Progenitor cell of endocrine pancreas (in vitro differentiated cells): ENCODE measurements around the gene MTIF3. TPM values are rescaled to one million over a fixed set of nuclear protein-coding genes. Genes with fewer than 3 reads are reported as not detected.

Experiments used
- DNase-seq: peaks from one replicate; pipeline ENCODE4 v3.0.0; 2021; ENCODE audit warnings: low spot score; ENCODE audit not compliant: unreplicated experiment
- H3K27ac Mint-ChIP-seq: 2 replicates; pipeline ENCODE4 v1.8.0; 2021; ENCODE audit warnings: mild to moderate bottlenecking, moderate library complexity, mixed read lengths
- H3K27me3 Mint-ChIP-seq: 2 replicates; pipeline ENCODE4 v1.8.0; 2021; ENCODE audit warnings: mixed read lengths
- H3K36me3 Mint-ChIP-seq: 2 replicates; pipeline ENCODE4 v1.8.0; 2022; ENCODE audit warnings: mixed read lengths; ENCODE audit not compliant: insufficient read depth
- H3K4me1 Mint-ChIP-seq: 2 replicates; pipeline ENCODE4 v1.8.0; 2021; ENCODE audit warnings: low read depth, mixed read lengths
- H3K4me3 Mint-ChIP-seq: 2 replicates; pipeline ENCODE4 v1.8.0; 2021; ENCODE audit warnings: low read depth, mild to moderate bottlenecking, moderate library complexity, mixed read lengths
- H3K9me3 Mint-ChIP-seq: 2 replicates; pipeline ENCODE4 v1.8.0; 2021; ENCODE audit warnings: low read depth, mixed read lengths
- total RNA-seq: library from RNA; stranded (reverse); gene quantifications from 2 replicates; pipeline ENCODE4 v1.2.1, GENCODE V29; 2021
- TF ChIP-seq, protein P1 (sequence below): fragments of 200-600 bp; sonication (generic); IDR thresholded peaks from one replicate; pipeline ENCODE4 v1.5.0; 2021; ENCODE audit warnings: antibody characterized with exemption, mild to moderate bottlenecking; ENCODE audit not compliant: unreplicated experiment

The MTIF3 gene
- total RNA-seq, 1 donor from 2014 or later: 54.4 TPM

DNA sequence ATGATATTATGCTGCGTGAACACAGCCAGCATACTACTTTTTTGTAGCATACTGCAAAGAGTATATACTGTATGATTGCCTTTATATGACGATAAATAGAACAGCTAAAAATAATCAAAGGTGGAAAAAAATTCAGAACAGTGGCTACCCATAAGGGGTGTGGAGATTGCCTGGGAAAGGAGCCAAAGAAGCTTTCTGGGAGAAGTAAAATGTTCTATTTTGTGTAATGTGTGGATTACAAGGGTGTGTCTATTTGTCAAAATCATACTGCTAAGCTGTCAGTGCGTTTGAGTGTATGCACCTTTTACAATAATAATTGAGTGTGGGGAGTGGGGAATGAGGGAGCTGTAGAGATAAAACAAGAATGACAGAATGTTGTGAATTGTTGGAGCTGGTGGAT, 45.2 kb upstream of the MTIF3 start:
- Mint-ChIP-seq H3K4me1 (peaks cover 7% of the 10 kb centered on the region), H3K9me3 (no peaks in the 10 kb centered on the region), H3K36me3 (no peaks in the 10 kb centered on the region), H3K27me3 (no peaks in the 10 kb centered on the region), H3K4me3 (no peak overlapping the region), H3K27ac (no peak overlapping the region)
- TF ChIP-seq, protein P1, sequence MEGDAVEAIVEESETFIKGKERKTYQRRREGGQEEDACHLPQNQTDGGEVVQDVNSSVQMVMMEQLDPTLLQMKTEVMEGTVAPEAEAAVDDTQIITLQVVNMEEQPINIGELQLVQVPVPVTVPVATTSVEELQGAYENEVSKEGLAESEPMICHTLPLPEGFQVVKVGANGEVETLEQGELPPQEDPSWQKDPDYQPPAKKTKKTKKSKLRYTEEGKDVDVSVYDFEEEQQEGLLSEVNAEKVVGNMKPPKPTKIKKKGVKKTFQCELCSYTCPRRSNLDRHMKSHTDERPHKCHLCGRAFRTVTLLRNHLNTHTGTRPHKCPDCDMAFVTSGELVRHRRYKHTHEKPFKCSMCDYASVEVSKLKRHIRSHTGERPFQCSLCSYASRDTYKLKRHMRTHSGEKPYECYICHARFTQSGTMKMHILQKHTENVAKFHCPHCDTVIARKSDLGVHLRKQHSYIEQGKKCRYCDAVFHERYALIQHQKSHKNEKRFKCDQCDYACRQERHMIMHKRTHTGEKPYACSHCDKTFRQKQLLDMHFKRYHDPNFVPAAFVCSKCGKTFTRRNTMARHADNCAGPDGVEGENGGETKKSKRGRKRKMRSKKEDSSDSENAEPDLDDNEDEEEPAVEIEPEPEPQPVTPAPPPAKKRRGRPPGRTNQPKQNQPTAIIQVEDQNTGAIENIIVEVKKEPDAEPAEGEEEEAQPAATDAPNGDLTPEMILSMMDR: no peak
- no peak for DNase-seq

- H3K4me3 Mint-ChIP-seq: no peak overlapping the region
- H3K36me3 Mint-ChIP-seq: no peaks in the 10 kb centered on the region
- no peaks in the 10 kb centered on the region for H3K27me3 Mint-ChIP-seq
- H3K4me1 Mint-ChIP-seq: peaks cover 2% of the 10 kb centered on the region
- no peaks in the 10 kb centered on the region for H3K9me3 Mint-ChIP-seq
- TF ChIP-seq, protein P1: no peak
- DNase-seq: no peak
- no peak overlapping the region for H3K27ac Mint-ChIP-seq
Measured at GRCh38 chr13:27493981-27494380, 43.6 kb upstream of the MTIF3 start.

DNA sequence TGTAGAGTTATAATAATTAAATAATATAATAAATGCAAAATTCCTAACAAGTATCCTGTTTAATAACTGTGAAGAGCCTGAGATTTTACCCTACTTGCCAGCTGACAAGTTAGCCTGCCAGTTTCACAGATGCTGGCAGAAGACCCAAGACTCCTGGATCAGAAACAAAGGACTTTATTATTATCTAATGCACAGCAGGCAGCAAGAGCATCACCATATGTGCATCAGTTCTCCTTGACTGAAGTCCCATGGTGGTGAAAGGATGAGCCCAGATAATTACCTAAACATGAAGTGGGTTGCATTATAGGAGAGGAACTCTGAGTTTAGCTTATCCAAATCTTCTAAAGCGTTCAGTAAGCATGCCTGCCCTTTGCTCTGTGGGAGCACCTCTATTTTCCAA, 39.1 kb upstream of the MTIF3 start:
- H3K4me1 Mint-ChIP-seq: no peaks in the 10 kb centered on the region
- TF ChIP-seq, protein P1: no peak
- H3K9me3 Mint-ChIP-seq: no peaks in the 10 kb centered on the region
- H3K36me3 Mint-ChIP-seq: no peaks in the 10 kb centered on the region
- H3K4me3 Mint-ChIP-seq: no peak overlapping the region
- no peaks in the 10 kb centered on the region for H3K27me3 Mint-ChIP-seq
- H3K27ac Mint-ChIP-seq: no peak overlapping the region
- DNase-seq: no peak

GRCh38 chr13:27487776-27488175, 37.4 kb upstream of the MTIF3 start:
- TF ChIP-seq, protein P1: no peak
- no peaks in the 10 kb centered on the region for H3K36me3 Mint-ChIP-seq
- H3K27ac Mint-ChIP-seq: no peak overlapping the region
- H3K4me3 Mint-ChIP-seq: no peak overlapping the region
- no peaks in the 10 kb centered on the region for H3K9me3 Mint-ChIP-seq
- no peak for DNase-seq
- peaks cover 10% of the 10 kb centered on the region for H3K27me3 Mint-ChIP-seq
- no peaks in the 10 kb centered on the region for H3K4me1 Mint-ChIP-seq

GRCh38 chr13:27483421-27483820, 33.1 kb upstream of the MTIF3 start:
- TF ChIP-seq, protein P1: no peak
- H3K27ac Mint-ChIP-seq: no peak overlapping the region
- peaks cover 33% of the 10 kb centered on the region for H3K27me3 Mint-ChIP-seq
- H3K9me3 Mint-ChIP-seq: no peaks in the 10 kb centered on the region
- H3K4me1 Mint-ChIP-seq: no peaks in the 10 kb centered on the region
- no peak overlapping the region for H3K4me3 Mint-ChIP-seq
- DNase-seq: no peak
- H3K36me3 Mint-ChIP-seq: no peaks in the 10 kb centered on the region
